K562 (cell line): Measurements from ENCODE around the gene UNC80. TPM values are rescaled to one million over a fixed set of nuclear protein-coding genes. Genes with fewer than 3 reads are reported as not detected.

Experiments used
- ATAC-seq: fragments of 200-7000 bp; cut with Tn5 transposase; 3 replicates; pipeline ENCODE4 v1.9.1; 2020; ENCODE audit warnings: moderate library complexity
- BruUV-seq: library from RNA; stranded (reverse); fragments of 400-500 nt; replicated peaks from 2 replicates; lab custom pipeline; 2021; lab: Mats Ljungman, UMichigan
- CTCF ChIA-PET: fragments of 300-600 bp; formaldehyde crosslinking; extraction: SDS; loops from one replicate; lab custom pipeline; 2021; ENCODE audit warnings: low intra/inter-chr PET ratio; lab: Yijun Ruan, JAX
- POLR2A ChIA-PET: fragments of 300-600, 350-650 bp; sonication (Branson Sonifier 250); formaldehyde crosslinking; extraction: SDS; loops from one replicate; lab custom pipeline; 2021; ENCODE audit warnings: antibody characterized with exemption, inconsistent platforms; lab: Yijun Ruan, JAX
- DNase-seq, 4 experiments: peaks; one replicate each; pipeline versions ENCODE4 v3.0.0 to v3.0.0-alpha.2; 2011 to 2018; ENCODE audit warnings: low spot score in 3 of 4, mixed read lengths in 3 of 4; ENCODE audit errors: extremely low read depth in 1 of 4
- FAIRE-seq: peaks from 2 replicates; lab custom pipeline; 2011; peaks lifted over from hg19 to GRCh38; lab: Jason Lieb, UNC
- H2AFZ ChIP-seq: 2 replicates; pipeline ENCODE4 v1.6.0; 2011; ENCODE audit warnings: low read depth, low read length, control low read depth, inconsistent platforms
- H3K27ac ChIP-seq: fragments of 200-600 bp; 3 replicates; pipeline ENCODE4 v1.8.0; 2011; ENCODE audit warnings: low read depth, mild to moderate bottlenecking, control low read depth, inconsistent platforms, low read length, moderate library complexity, mixed read lengths; ENCODE audit errors: extremely low read depth
- H3K27me3 ChIP-seq, 2 experiments: fragments of 300-600 bp in 1 of 2; 2 replicates in 1 of 2; 3 replicates in 1 of 2; pipeline versions ENCODE4 v1.6.0 to v1.8.0; 2011; ENCODE audit warnings: inconsistent platforms in 2 of 2, low read length in 2 of 2, mild to moderate bottlenecking in 1 of 2, mixed read lengths in 1 of 2, moderate library complexity in 1 of 2; ENCODE audit not compliant: control insufficient read depth in 2 of 2, insufficient read depth in 2 of 2
- H3K36me3 ChIP-seq: fragments of 300-600 bp; 3 replicates; pipeline ENCODE4 v1.8.0; 2011; ENCODE audit warnings: mild to moderate bottlenecking, low read length, inconsistent platforms; ENCODE audit not compliant: control insufficient read depth, insufficient read depth
- H3K4me1 ChIP-seq, 2 experiments: fragments of 200-600 bp in 1 of 2; replicated peaks in 1 of 2; 2 replicates in 1 of 2; 3 replicates in 1 of 2; pipeline versions ENCODE4 v1.5.1 to v1.8.0; 2011; ENCODE audit warnings: inconsistent platforms in 2 of 2, low read length in 2 of 2, mild to moderate bottlenecking in 1 of 2, mixed read lengths in 1 of 2, moderate library complexity in 1 of 2; ENCODE audit not compliant: control insufficient read depth in 2 of 2, insufficient read depth in 2 of 2
- H3K4me2 ChIP-seq: 2 replicates; pipeline ENCODE4 v1.6.1; 2011; ENCODE audit warnings: low read length, control low read depth, inconsistent platforms, mixed read lengths; ENCODE audit not compliant: insufficient read depth
- H3K4me3 ChIP-seq: fragments of 200-600 bp; sonication (generic), shearing (Covaris generic); 2 replicates; pipeline ENCODE4 v1.5.1; 2016; ENCODE audit warnings: control low read depth, inconsistent platforms
- H3K79me2 ChIP-seq: fragments of 200-600 bp; 3 replicates; pipeline ENCODE4 v1.8.0; 2011; ENCODE audit warnings: low read length, inconsistent platforms; ENCODE audit not compliant: control insufficient read depth, insufficient read depth
- H3K9ac ChIP-seq, 2 experiments: 2 replicates each; pipeline versions ENCODE4 v1.6.0 to v1.6.1; 2011; ENCODE audit warnings: low read depth in 2 of 2, low read length in 2 of 2, control low read depth in 1 of 2, inconsistent platforms in 1 of 2, mild to moderate bottlenecking in 1 of 2, mixed read lengths in 1 of 2; ENCODE audit not compliant: insufficient read depth in 1 of 2
- H3K9me1 ChIP-seq: one replicate; pipeline ENCODE4 v1.6.0; 2011; ENCODE audit warnings: inconsistent platforms, mild to moderate bottlenecking, low read length, moderate library complexity; ENCODE audit not compliant: control insufficient read depth, insufficient read depth
- H3K9me3 ChIP-seq: replicated peaks from 2 replicates; pipeline ENCODE4 v1.5.1; 2011; ENCODE audit warnings: low read depth, low read length, inconsistent platforms; ENCODE audit not compliant: control insufficient read depth, insufficient read depth
- H4K20me1 ChIP-seq: replicated peaks from 2 replicates; pipeline ENCODE4 v1.6.1; 2011; ENCODE audit warnings: low read length, inconsistent platforms, mixed read lengths; ENCODE audit not compliant: control insufficient read depth, insufficient read depth
- CREBBP ChIP-seq: IDR thresholded peaks from one replicate; pipeline ENCODE4 v1.6.1; 2012; ENCODE audit warnings: low read depth, mild to moderate bottlenecking, control low read depth, inconsistent platforms, low read length
- E2F6 ChIP-seq, 2 experiments: IDR thresholded peaks; 2 replicates each; pipeline ENCODE4 v1.6.1; 2011; ENCODE audit warnings: borderline replicate concordance in 1 of 2, control low read depth in 1 of 2, low read depth in 1 of 2, low read length in 1 of 2, mild to moderate bottlenecking in 1 of 2, mixed read lengths in 1 of 2, moderate library complexity in 1 of 2; ENCODE audit not compliant: insufficient read depth in 1 of 2, insufficient read length in 1 of 2, poor library complexity in 1 of 2, severe bottlenecking in 1 of 2; ENCODE audit errors: extremely low read depth in 1 of 2
- HDAC1 ChIP-seq, 2 experiments: fragments of 450-650 bp; IDR thresholded peaks; 2 replicates each; pipeline ENCODE4 v1.6.1; 2016 to 2017; ENCODE audit warnings: inconsistent platforms in 1 of 2, mild to moderate bottlenecking in 1 of 2, moderate library complexity in 1 of 2
- HDAC2 ChIP-seq: fragments of 450-650 bp; IDR thresholded peaks from 2 replicates; pipeline ENCODE4 v1.6.1; 2016; ENCODE audit warnings: mild to moderate bottlenecking
- ILF3 ChIP-seq: fragments of 450-650 bp; IDR thresholded peaks from 2 replicates; pipeline ENCODE4 v1.6.1; 2018; ENCODE audit warnings: antibody characterized with exemption, mild to moderate bottlenecking, moderate library complexity, borderline replicate concordance
- PPARD ChIP-seq: fragments of 250-450 bp; sonication (Bioruptor Pico); IDR thresholded peaks from 2 replicates; pipeline ENCODE4 v1.8.0; 2022; ENCODE audit warnings: inconsistent platforms, mild to moderate bottlenecking, moderate library complexity
- TAF1 ChIP-seq: IDR thresholded peaks from 2 replicates; pipeline ENCODE4 v1.6.1; 2011; ENCODE audit warnings: mild to moderate bottlenecking, low read length, moderate library complexity; ENCODE audit not compliant: insufficient read depth, control insufficient read depth, severe bottlenecking; ENCODE audit errors: extremely low read depth
- THAP7 ChIP-seq: fragments of 250-450 bp; sonication (Bioruptor Pico); IDR thresholded peaks from 2 replicates; pipeline ENCODE4 v1.5.0; 2021
- TRIM25 ChIP-seq: fragments of 450-650 bp; IDR thresholded peaks from 2 replicates; pipeline ENCODE4 v1.7.0; 2016; ENCODE audit warnings: borderline replicate concordance
- USF1 ChIP-seq: sonication (generic); formaldehyde crosslinking; IDR thresholded peaks from 2 replicates; pipeline ENCODE4 v1.9.0; 2022; ENCODE audit warnings: mild to moderate bottlenecking, missing genetic modification reagents
- ZNF280A ChIP-seq: fragments of 450-650 bp; IDR thresholded peaks from 2 replicates; pipeline ENCODE4 v1.6.1; 2018; ENCODE audit warnings: mild to moderate bottlenecking, low read depth; ENCODE audit not compliant: partially characterized antibody
- WGBS: fragments of 100-300 bp; shearing (Covaris generic); methylation state at CpG from one replicate; pipeline ENCODE4 v1.1.6; 2016; ENCODE audit warnings: low coverage, mixed read lengths; ENCODE audit not compliant: insufficient coverage; ENCODE audit errors: missing lambda C conversion rate; 5-methylcytosine and 5-hydroxymethylcytosine counted together
- in situ Hi-C: fragments of 300-500 bp; cut with MboI; formaldehyde crosslinking; loops from 4 replicates; pipeline ENCODE4 v1.15.0; 2018; ENCODE audit warnings: inconsistent platforms, mixed read lengths
- intact Hi-C: fragments of 100-400 bp; cut with micrococcal nuclease; formaldehyde crosslinking; loops from 2 replicates; pipeline ENCODE4 v1.14.2; 2022
- polyA plus RNA-seq, 8 experiments: library from polyadenylated mRNA; depleted of rRNA in 4 of 8; stranded (reverse) in 5 of 8; unstranded in 3 of 8; fragments of >200 nt; fragmentation: Nextera tagmentation in 2 of 8; fragmentation: Illumina TruSeq in 1 of 8; extraction: Ambion mirVana in 2 of 8; extraction: Trizol in 1 of 8; gene quantifications; 2 replicates each; pipeline versions ENCODE4 v1.2.1 to v1.2.3, GENCODE V29; 2011 to 2014; ENCODE audit warnings: inconsistent platforms in 1 of 8, missing spikeins in 1 of 8
- total RNA-seq, 7 experiments: library from RNA; depleted of rRNA in 6 of 7; stranded (reverse); fragments of >200 nt in 6 of 7; fragmentation: Illumina TruSeq in 2 of 7; extraction: Trizol in 2 of 7; gene quantifications; 2 replicates each; pipeline versions ENCODE4 v1.2.1 to v1.2.3, GENCODE V29; 2011 to 2021; ENCODE audit warnings: low replicate concordance in 1 of 7

UNC80 gene
- total and polyA plus RNA-seq, 9 of the 15 experiments (the other 6 are each of a cell fraction or from before 2014, with no cell fraction given), result under 0.01 to 0.04 (median 0.01) TPM; not detected in 5

- POLR2A ChIA-PET, result no interaction called here
- in situ Hi-C loops (no loop called here), intact Hi-C loops (no loop called here)
- Histone ChIP-seq H3K9ac (no peak overlapping the region), H3K4me3 (no peak overlapping the region), H3K9me1 (no peaks in the 10 kb centered on the region), H3K27ac (no peak overlapping the region), H4K20me1 (no peaks in the 10 kb centered on the region), H3K36me3 (no peaks in the 10 kb centered on the region), H3K9me3 (no peaks in the 10 kb centered on the region), H2AFZ (no peak overlapping the region), H3K27me3 (no peaks in the 10 kb centered on the region), H3K4me1 (no peaks in the 10 kb centered on the region), H3K79me2 (no peaks in the 10 kb centered on the region), H3K4me2 (no peak overlapping the region)
- 0% methylated on average over 1 of the region's 1 CpG for WGBS
- ATAC-seq, result no peak
- CTCF ChIA-PET, result no interaction called here
- FAIRE-seq, result no peak
- TF ChIP-seq TRIM25 (no peak), TAF1 (no peak), ILF3 (no peak), THAP7 (CRISPR knock-in tag) (no peak), PPARD (CRISPR knock-in tag) (no peak), E2F6 (IDR thresholded peaks at IDR 0.05; ENCODE audit: borderline replicate concordance in 1 of 2, extremely low read depth in 1 of 2, insufficient read depth in 1 of 2, insufficient read length in 1 of 2, low read depth in 1 of 2, low read length in 1 of 2, poor library complexity in 1 of 2, severe bottlenecking in 1 of 2) (no peak), USF1 (CRISPR knock-in tag) (no peak), CREBBP (no peak), HDAC1 (IDR thresholded peaks at IDR 0.05) (no peak), ZNF280A (no peak), HDAC2 (no peak)
- DNase-seq, result no peak
- BruUV-seq, result no TSS peak
Observed at GRCh38 chr2:209788925-209789324, 17.3 kb downstream of the UNC80 start.
